D721Med (cell line): ENCODE measurements around the gene GTF3C5.
"Not testable (repeated sequence)": the region's sequence is repeated elsewhere in the genome, so short reads cannot be mapped to it uniquely, and the experiment has no call there.

Experiments used
- DNase-seq: peaks from one replicate; pipeline ENCODE4 v3.0.0; 2011; ENCODE audit warnings: low spot score; ENCODE audit not compliant: insufficient read length
- FAIRE-seq: peaks from 2 replicates; lab custom pipeline; 2011; peaks lifted over from hg19 to GRCh38; lab: Jason Lieb, UNC
- CTCF ChIP-seq: IDR thresholded peaks from 2 replicates; pipeline ENCODE4 v1.5.1; 2012; ENCODE audit warnings: mild to moderate bottlenecking, control low read depth; ENCODE audit not compliant: insufficient read depth; ENCODE audit errors: missing control alignments

GTF3C5 gene

GRCh38 chr9:133031496-133031911, 707 bp downstream of the GTF3C5 start:
- DNase-seq (no peak), FAIRE-seq (no peak)
- no peak for TF ChIP-seq CTCF

GRCh38 chr9:133032171-133032570, 1.4 kb downstream of the GTF3C5 start:
- FAIRE-seq (no peak), DNase-seq (no peak)
- TF ChIP-seq CTCF: no peak

GRCh38 chr9:133035669-133036068, 4.9 kb downstream of the GTF3C5 start:
- DNase-seq: no peak
- no peak for TF ChIP-seq CTCF
- no peak for FAIRE-seq

- DNase-seq (no peak), FAIRE-seq (no peak)
- no peak for TF ChIP-seq CTCF
Measured at GRCh38 chr9:133037775-133038515, 7.1 kb downstream of the GTF3C5 start.

GRCh38 chr9:133040892-133041479, 10.2 kb downstream of the GTF3C5 start:
- DNase-seq, FAIRE-seq: not testable (repeated sequence)
- peak; percentile 44 for TF ChIP-seq CTCF

GRCh38 chr9:133041958-133042357, 11.2 kb downstream of the GTF3C5 start:
- no peak for TF ChIP-seq CTCF
- no peak for DNase-seq
- no peak for FAIRE-seq

GRCh38 chr9:133042676-133043075, 11.9 kb downstream of the GTF3C5 start:
- no peak for FAIRE-seq
- DNase-seq: no peak
- TF ChIP-seq CTCF: no peak
